Measurements from ENCODE around the gene SDHAF2. TPM values are rescaled to one million over a fixed set of nuclear protein-coding genes. Genes with fewer than 3 reads are reported as not detected.
A peak's percentile ranks its signal among the peaks of the same experiment; 100 is the strongest.
"Not testable (repeated sequence)": the region's sequence is repeated elsewhere in the genome, so short reads cannot be mapped to it uniquely, and the experiment has no call there.

SDHAF2 gene
- 70.6 and 71.9 TPM in 2 replicates for total RNA-seq (2014; rRNA removed; shearing (Covaris generic))

DNA sequence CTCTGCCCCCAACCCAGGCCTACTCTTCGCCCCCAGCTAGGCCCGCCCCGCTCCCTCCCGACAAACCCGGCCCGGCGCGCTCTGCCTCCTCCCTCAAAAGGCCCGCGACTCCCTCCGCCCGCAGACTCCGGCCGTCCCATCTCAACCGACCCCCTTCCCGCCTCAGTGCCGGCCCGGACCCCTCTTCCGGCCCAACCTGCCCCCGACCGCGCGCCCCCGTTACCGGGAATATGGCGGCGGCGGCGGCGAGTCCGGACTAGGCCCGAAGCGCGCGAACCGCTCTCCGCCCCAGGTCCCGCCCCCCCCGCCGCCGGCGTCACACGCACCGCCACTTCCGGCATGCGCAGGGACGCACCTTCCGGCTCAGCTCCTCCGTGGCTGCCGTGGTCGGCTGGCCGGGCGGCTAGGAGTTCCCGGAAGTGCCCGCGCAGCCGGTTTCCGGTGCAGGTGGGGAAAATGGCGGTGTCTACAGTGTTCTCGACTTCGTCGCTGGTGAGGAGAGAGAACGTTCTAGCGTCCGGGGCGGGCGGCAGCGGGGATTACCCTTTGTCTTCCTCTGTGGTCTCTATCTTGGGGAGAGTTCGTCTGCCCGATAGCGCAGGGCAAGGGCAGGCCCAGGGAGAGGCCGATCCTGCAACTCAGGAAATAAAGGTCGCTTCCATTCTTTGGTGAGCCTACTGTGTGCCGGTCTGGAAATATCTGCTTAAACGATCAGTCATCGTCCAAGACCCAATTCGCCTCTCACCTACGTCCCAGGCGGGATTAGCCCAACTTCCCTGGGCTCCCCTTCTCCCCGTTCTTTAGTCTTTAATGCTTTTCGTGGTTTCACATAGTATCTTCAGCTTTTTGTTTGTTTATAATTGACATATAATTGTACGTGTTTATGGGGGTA is at the start of gene SDHAF2, which contains the start of gene CPSF7:
Gene SDHAF2, plus strand, starts transcription at position 434 of the 892 bp plus-strand sequence. Its CDS starts 23 bp downstream, at position 457.
Gene CPSF7, minus strand, starts transcription at position 285 of the 892 bp plus-strand sequence. CDS start 740 bp downstream, outside the sequence.
- peak within 1 kb of the TSS; percentile 89 for H3K4me3 ChIP-seq
- H3K4me1 ChIP-seq (replicated peaks): peaks cover 13% of the 10 kb centered on the region
- H3K27ac ChIP-seq: peak within 1 kb of the TSS; percentile 98
- peak; percentile 94 to 99 for DNase-seq (ENCODE audit: low read depth in 1 of 2, low spot score in 2 of 2)
- no peaks in the 10 kb centered on the region for H3K27me3 ChIP-seq (replicated peaks)
- peaks cover 78% of the 10 kb centered on the region for H3K36me3 ChIP-seq
- H3K9me3 ChIP-seq (replicated peaks): no peaks in the 10 kb centered on the region

DNA sequence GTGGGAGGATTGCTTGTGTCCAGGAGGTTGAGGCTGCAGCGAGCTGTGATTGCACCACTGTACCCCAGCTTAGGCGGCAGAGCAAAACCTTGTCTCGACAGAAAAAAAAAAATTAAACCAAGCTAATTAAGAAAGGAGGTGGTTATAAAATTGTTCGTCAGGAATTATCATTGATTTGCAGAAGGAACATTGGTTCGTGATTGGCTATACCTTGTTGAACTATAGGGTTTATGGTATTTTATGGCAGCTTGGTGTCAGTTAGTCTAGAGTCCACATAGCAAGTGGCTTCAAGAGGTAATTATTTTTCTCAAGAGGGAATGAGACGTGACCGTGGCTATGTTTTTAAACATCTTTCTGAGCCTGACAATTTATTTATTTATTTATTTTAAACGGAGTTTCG is 49.0 kb upstream of the SDHAF2 start:
- no peaks in the 10 kb centered on the region for H3K27me3 ChIP-seq (replicated peaks)
- H3K9me3 ChIP-seq (replicated peaks): no peaks in the 10 kb centered on the region
- H3K36me3 ChIP-seq: peaks cover 14% of the 10 kb centered on the region
- H3K4me1 ChIP-seq (replicated peaks): peaks cover 30% of the 10 kb centered on the region
- H3K27ac ChIP-seq: no peak overlapping the region
- DNase-seq (ENCODE audit: low read depth in 1 of 2, low spot score in 2 of 2): no peak
- no peak overlapping the region for H3K4me3 ChIP-seq

DNA sequence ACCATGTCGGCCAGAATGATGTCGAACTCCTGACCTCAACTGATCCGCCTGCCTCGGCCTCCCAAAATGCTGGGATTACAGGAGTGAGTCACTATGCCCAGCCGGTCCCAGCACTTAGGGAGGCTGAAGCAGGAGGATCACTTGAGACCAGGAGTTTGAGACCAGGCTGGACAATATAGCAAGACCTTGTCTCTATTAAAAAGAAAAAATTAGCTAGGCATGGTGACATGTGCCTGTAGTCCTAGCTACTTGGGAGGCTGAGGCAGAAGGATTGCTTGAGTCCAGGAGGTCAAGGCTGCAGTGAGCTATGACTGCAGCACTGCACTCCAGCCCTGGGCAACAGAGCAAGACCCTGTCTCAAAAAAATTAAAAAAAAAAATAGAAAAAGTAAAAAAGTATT is 46.1 kb upstream of the SDHAF2 start:
- not testable (repeated sequence) for H3K27ac ChIP-seq; DNase-seq (ENCODE audit: low read depth in 1 of 2, low spot score in 2 of 2); H3K9me3 ChIP-seq (replicated peaks); H3K36me3 ChIP-seq; H3K27me3 ChIP-seq (replicated peaks); H3K4me3 ChIP-seq
- H3K4me1 ChIP-seq (replicated peaks): peaks cover 10% of the 10 kb centered on the region

GRCh38 chr11:61384271-61385242 is 45.4 kb upstream of the SDHAF2 start:
- Histone ChIP-seq H3K4me3 (no peak overlapping the region), H3K9me3 (replicated peaks) (no peaks in the 10 kb centered on the region), H3K27ac (no peak overlapping the region), H3K36me3 (no peaks in the 10 kb centered on the region), H3K27me3 (replicated peaks) (no peaks in the 10 kb centered on the region), H3K4me1 (replicated peaks) (peaks cover 3% of the 10 kb centered on the region)
- DNase-seq (ENCODE audit: low read depth in 1 of 2, low spot score in 2 of 2): peak in 1 of 2 experiments; percentile 52

DNA sequence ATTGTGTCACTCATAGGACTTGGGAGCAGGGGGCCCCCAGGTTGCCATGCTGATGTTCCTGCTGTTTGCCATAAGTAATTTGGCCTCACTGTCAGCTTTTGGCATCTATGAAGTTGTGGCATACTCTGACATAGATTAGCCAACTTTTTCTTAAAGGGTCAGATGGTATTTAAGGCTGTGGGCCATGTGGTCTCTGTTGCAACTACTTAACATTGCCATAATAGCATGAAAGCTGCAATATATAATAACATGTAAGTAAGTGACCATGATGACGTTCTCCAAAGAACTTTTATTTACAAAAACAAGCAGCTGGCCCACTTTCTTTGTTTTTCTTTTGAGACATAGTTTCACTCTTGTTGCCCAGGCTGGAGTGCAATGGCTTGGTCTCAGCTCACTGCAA is 39.8 kb upstream of the SDHAF2 start:
- H3K4me1 ChIP-seq (replicated peaks): peaks cover 7% of the 10 kb centered on the region
- DNase-seq (ENCODE audit: low read depth in 1 of 2, low spot score in 2 of 2): no peak
- H3K4me3 ChIP-seq: no peak overlapping the region
- no peaks in the 10 kb centered on the region for H3K27me3 ChIP-seq (replicated peaks)
- H3K36me3 ChIP-seq: peaks cover 11% of the 10 kb centered on the region
- no peak overlapping the region for H3K27ac ChIP-seq
- H3K9me3 ChIP-seq (replicated peaks): peaks cover 4% of the 10 kb centered on the region; the same call in 1 of the 2 replicates

DNA sequence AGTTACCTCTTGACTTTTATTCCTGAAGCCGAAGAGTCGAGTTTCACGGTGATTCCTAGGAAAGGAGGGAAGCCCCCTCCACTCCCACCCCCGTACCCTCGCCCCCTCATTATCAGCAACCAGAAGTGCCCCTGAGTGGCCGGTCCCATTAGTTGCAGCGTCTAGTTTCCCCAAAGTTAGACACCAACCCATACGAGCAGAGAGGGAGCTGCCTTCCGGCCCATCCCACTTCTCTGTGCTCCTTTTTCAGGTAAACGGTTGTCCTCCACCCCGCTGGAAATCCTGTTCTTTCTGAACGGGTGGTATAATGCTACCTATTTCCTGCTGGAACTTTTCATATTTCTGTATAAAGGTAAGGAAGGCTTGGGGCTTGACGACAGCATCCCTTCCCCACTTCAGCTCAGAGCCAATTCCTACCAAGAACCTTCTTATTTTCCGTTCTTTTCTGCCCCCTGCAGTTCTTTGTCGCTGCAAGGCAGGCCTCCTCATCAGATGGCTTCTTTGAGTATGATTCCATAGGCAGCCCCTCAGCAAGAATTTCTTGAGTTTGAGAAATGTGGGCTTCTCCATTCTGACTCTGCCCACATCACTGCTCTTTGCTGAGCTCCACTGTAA is 36.8 kb upstream of the SDHAF2 start:
- H3K4me1 ChIP-seq (replicated peaks): peaks cover 7% of the 10 kb centered on the region
- peak overlapping the region; percentile 56 for H3K4me3 ChIP-seq
- no peaks in the 10 kb centered on the region for H3K27me3 ChIP-seq (replicated peaks)
- H3K27ac ChIP-seq: no peak overlapping the region
- DNase-seq (ENCODE audit: low read depth in 1 of 2, low spot score in 2 of 2): peak in 1 of 2 experiments; percentile 41
- H3K9me3 ChIP-seq (replicated peaks): peaks cover 4% of the 10 kb centered on the region; the same call in 1 of the 2 replicates
- H3K36me3 ChIP-seq: peaks cover 30% of the 10 kb centered on the region

DNA sequence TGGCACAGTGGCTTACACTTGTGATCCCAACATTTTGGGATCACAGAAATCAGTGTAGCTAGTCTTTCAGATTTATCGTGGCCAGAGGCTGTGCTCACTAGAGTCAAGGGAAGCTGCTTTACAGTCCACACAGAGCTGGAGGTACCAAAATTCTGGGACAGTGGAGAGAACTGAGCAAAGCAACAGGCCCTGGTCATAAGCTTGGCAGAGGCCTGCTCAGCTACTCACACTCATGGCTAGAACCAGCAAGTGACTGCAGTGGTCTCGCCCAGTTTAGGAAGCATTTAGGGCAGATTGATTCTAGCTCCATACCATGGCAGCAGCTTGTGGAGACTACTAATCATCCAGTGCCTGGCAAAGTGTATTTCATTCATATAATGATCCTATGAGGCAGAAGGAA is 28.8 kb upstream of the SDHAF2 start:
- H3K4me3 ChIP-seq: no peak overlapping the region
- no peaks in the 10 kb centered on the region for H3K4me1 ChIP-seq (replicated peaks)
- H3K27me3 ChIP-seq (replicated peaks): no peaks in the 10 kb centered on the region
- no peak for DNase-seq (ENCODE audit: low read depth in 1 of 2, low spot score in 2 of 2)
- H3K9me3 ChIP-seq (replicated peaks): no peaks in the 10 kb centered on the region
- H3K36me3 ChIP-seq: peaks cover 71% of the 10 kb centered on the region
- no peak overlapping the region for H3K27ac ChIP-seq

DNA sequence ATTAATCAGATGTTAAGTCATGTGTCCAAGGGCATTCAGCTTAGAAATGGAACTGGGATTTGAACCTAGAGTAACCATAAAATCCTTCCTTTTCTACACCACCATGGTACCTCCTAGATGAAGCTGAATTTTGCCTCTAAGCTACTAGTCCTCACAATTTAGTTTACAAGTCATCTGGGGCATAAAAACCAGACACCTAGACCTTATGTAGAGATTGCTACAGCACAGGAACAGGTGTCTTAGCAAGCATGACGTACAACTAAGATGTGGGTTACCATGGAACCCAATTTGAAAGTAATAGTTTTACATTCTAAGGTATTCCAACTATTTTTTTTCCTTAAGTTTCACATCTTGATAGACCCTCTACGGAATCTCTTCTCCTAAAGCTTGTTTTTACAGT is 28.4 kb upstream of the SDHAF2 start:
- Histone ChIP-seq H3K4me3 (no peak overlapping the region), H3K27ac (no peak overlapping the region), H3K36me3 (peaks cover 72% of the 10 kb centered on the region), H3K27me3 (replicated peaks) (no peaks in the 10 kb centered on the region), H3K9me3 (replicated peaks) (no peaks in the 10 kb centered on the region), H3K4me1 (replicated peaks) (no peaks in the 10 kb centered on the region)
- DNase-seq (ENCODE audit: low read depth in 1 of 2, low spot score in 2 of 2): no peak

DNA sequence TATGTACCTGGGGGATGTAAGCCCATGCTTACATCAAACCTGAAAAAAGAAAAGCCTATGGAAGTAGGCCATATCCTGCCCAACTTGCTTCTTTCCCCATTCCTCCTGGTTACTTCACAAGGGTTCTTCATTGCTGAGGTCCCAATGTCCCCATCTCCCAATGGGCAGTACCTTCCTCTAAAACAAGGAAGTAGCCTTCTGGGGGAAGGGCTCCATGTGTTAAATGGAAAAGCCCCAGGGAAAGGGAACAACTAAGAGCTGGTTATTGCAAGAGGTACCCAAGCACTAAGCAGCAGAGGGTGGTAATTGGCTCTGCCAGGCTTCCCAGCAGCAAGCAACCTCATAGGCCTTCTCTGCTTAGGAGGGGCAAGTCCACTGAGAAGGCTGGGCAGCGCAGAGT is 26.3 kb upstream of the SDHAF2 start:
- H3K9me3 ChIP-seq (replicated peaks): no peaks in the 10 kb centered on the region
- no peaks in the 10 kb centered on the region for H3K27me3 ChIP-seq (replicated peaks)
- no peak for DNase-seq (ENCODE audit: low read depth in 1 of 2, low spot score in 2 of 2)
- H3K36me3 ChIP-seq: peaks cover 82% of the 10 kb centered on the region
- H3K4me1 ChIP-seq (replicated peaks): no peaks in the 10 kb centered on the region
- H3K4me3 ChIP-seq: no peak overlapping the region
- H3K27ac ChIP-seq: no peak overlapping the region

GRCh38 chr11:61404103-61404502 is 25.8 kb upstream of the SDHAF2 start:
- Histone ChIP-seq H3K9me3 (replicated peaks) (no peaks in the 10 kb centered on the region), H3K4me3 (no peak overlapping the region), H3K27me3 (replicated peaks) (no peaks in the 10 kb centered on the region), H3K27ac (no peak overlapping the region), H3K36me3 (peaks cover 87% of the 10 kb centered on the region), H3K4me1 (replicated peaks) (no peaks in the 10 kb centered on the region)
- DNase-seq (ENCODE audit: low read depth in 1 of 2, low spot score in 2 of 2): no peak

DNA sequence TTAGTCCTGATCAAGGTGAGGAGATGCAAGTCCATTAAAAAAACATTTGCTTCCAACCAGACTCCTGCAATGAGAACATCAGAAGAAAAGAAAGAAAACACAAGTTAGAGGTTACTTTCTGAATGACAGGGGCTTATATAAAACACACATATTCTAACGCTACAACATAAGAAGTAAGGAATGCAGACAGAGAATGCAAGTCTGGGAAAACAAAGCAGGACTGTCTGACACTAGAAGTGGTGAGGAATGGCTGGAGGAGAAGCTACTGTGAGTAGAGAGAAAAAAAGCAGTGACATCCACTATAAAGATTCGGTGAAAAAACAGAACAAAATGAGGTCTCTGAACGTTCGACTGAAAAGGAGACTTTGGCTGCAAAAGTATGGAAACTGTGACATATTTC is 25.3 kb upstream of the SDHAF2 start:
- no peaks in the 10 kb centered on the region for H3K4me1 ChIP-seq (replicated peaks)
- no peaks in the 10 kb centered on the region for H3K27me3 ChIP-seq (replicated peaks)
- peaks cover 92% of the 10 kb centered on the region for H3K36me3 ChIP-seq
- no peaks in the 10 kb centered on the region for H3K9me3 ChIP-seq (replicated peaks)
- DNase-seq (ENCODE audit: low read depth in 1 of 2, low spot score in 2 of 2): no peak
- H3K27ac ChIP-seq: no peak overlapping the region
- H3K4me3 ChIP-seq: no peak overlapping the region

DNA sequence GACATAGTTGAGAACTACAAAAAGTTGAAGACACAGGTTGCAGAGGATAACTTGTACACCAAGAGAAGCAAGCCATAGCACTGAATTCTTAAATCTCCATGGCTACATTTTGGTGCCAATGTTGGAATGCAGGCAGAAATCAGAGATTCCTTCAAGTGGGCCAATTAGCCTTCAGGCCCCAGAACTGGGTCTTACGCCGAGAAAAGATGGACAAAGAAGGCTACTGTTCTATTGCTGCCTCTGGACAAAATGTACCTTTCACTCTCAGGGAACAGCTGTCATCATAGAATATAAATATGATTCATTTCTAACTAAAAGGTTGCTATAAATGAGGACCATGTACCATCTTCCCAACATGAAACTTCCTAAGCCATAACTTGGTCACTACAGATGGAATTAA is 23.9 kb upstream of the SDHAF2 start:
- Histone ChIP-seq H3K27ac (no peak overlapping the region), H3K27me3 (replicated peaks) (no peaks in the 10 kb centered on the region), H3K4me3 (no peak overlapping the region), H3K4me1 (replicated peaks) (no peaks in the 10 kb centered on the region), H3K9me3 (replicated peaks) (no peaks in the 10 kb centered on the region), H3K36me3 (peaks cover 98% of the 10 kb centered on the region)
- no peak for DNase-seq (ENCODE audit: low read depth in 1 of 2, low spot score in 2 of 2)

DNA sequence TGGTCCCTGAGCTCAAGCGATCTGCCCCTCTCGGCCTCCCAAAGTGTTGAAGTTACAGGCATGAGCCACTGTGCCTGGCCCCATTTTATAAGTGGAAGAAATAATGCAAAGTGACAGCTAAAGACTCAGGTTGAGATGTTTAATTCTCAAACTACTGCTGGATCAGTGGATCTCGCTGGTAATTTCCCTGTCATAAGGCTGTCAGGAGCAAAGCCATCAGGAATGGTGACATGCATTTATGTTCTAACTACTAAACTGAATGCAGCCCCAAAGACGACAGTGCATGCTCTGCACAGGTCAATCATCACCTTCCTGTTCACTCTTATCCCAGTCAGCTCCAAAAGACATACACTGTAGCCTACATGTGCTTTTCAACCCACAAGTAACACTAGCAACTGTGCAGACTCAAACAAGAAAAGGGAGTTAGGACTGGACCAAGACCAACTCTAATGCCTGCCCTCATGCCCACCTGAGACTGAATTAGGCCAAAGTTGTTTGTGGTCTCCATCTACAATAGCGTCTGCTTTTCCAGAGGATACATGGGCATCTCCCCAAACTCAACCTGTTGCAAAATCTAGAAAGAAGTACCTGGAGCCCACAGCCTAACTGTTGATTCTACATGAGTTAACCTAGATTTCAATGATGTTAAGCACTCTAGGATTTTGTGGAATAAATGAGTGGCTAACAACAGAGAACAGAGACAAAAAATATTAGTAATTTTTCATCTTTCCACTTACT is 22.8 kb upstream of the SDHAF2 start:
- H3K36me3 ChIP-seq: peaks cover 98% of the 10 kb centered on the region
- no peaks in the 10 kb centered on the region for H3K9me3 ChIP-seq (replicated peaks)
- H3K4me3 ChIP-seq: no peak overlapping the region
- no peak overlapping the region for H3K27ac ChIP-seq
- no peaks in the 10 kb centered on the region for H3K4me1 ChIP-seq (replicated peaks)
- no peak for DNase-seq (ENCODE audit: low read depth in 1 of 2, low spot score in 2 of 2)
- no peaks in the 10 kb centered on the region for H3K27me3 ChIP-seq (replicated peaks)
